Measurements from ENCODE around the gene PLOD2.

The PLOD2 gene

DNA sequence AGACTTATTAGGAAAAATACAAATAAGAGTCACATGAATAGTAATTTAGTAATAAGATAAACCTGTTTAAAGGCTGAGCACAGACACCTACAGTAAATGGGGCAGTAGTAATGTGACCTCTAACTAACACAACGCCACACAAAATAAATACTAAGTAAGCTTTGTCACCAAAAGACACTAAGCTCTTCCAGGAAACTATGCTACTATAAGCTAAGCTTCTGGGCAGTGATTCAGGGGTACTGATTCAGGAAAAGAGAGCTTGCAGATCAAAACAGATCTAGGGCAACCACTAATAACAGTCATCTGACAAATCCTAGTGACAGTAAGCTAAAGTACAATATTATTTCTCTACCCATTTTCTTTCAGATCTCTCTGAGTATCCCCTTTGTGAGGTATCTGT lies 68.8 kb downstream of the PLOD2 start:
- DNase-seq: no peak

DNA sequence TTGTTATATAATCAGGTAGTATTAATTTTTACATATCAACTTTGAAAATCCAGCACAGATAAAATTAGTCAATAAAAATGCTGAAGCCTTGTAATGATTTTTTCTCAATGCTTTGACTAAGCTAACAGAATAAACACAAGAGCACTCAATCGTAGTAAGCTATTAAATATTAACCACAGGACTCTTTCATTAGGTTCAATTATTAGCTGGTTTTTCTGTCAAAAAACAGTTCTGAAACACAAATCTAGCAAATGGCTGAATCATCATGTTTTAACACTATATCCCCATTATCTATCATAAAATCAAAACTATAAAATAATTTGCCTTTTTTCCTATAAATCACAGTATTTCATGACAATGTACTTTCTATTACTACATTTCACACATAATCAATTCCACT lies 69.6 kb downstream of the PLOD2 start:
- no peak for DNase-seq

DNA sequence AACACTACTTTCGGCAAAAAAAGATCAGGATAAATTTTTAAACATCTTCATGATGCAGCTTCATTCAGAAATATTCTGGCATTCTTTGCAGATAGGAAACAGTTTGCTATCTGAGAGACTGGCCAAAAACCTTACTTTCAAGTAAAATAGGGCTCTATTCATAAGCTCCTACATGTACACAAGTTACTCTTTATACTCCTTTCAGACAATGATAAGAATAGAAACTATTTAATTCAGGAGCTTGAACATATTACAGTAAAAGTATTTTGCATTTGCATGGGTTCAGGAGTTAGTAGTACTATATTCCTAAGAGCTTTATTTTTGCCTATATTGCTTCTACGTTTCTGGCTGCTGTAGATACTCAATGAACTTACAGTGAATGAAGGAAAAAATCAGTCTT lies 70.5 kb downstream of the PLOD2 start:
- DNase-seq: no peak

DNA sequence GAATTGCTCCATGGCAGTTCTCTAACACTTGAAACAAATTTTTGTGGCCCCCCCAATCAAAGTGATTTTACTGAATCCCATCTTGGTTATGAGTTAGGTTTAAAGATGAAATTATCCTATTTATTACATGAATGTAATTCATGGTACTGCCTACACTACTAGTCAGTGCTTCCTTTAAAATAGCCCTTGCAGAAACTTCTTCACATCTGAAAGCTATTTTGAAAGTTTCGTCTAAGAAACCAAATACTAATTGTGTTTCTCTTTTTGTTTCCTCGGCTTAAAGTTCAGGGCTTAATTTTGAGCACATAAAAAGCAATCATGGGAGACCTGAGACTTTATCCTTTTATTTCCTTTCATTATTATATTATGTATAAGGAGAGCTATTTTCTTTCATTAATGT lies 72.1 kb downstream of the PLOD2 start:
- DNase-seq: no peak

DNA sequence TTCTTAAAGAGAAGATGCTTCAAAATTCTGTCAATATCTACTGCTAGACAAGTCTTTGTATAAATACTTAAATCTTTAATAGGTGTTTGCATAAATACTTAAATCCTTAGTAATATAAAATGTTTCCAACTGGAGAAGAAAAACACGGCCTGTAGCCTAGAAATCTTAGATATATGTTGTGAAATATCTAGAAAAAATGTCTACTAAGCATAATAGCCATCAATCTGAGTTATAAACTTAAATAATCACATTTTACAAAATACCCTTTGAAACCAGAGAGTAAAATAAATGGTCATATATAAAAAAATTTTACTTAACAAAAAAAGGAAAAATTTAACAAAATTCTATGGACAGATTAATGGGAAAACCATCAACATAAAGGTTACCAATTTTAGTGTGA lies 73.9 kb downstream of the PLOD2 start:
- DNase-seq: no peak

DNA sequence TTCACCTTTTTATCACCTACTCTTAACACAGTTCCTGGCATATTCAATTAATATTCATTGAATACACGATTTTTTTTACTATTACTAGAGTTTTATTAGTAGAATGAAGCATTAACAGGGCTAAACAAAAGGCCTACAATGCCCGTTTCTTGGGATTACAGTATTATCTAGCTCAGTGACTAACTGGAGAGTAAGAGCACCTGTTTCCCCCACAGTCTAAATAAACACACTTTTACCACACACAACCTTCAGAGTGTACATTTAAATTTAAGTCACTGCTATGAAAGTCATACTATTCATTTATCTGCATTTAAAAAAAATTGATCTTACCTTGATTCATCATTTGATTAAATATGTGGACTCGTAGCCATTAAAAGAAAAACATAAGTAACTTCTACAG lies 74.8 kb downstream of the PLOD2 start:
- DNase-seq: no peak

DNA sequence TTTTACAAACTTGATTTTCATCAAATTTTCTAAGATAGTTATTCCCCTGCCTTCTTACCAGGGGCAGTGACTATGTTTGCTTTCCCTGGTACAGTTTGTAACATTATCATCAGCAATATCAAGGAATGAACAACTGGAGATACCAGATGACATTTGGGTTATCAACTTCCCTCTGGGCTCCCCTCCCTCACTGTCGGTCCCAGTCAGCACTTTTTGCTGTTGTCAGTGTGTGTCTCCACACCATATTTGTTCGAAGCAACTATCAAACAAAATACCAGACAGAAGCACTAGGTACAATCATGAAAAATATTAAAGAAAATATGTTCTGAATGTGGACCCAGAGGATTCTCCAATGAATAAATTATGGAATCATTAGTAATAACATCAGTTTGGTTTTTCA lies 75.3 kb downstream of the PLOD2 start:
- no peak for DNase-seq

DNA sequence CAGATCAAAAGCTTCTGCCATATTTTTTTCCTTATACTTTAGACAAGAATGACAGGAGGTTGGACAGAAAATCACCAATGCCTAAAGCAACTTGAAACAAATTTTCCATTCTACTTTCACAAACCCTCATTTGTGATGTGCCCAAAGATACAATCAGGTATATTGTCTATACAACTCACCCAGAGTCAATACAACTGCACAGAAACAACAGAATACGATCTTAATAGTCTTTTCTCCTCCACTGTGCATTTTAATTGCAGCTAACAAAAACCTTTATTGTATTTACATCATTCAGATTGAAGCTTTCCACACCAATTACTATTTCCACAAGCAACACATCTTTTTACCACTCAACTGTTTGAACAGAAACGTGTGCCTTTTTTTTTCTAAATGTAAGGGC lies 80.4 kb downstream of the PLOD2 start:
- no peak for DNase-seq

DNA sequence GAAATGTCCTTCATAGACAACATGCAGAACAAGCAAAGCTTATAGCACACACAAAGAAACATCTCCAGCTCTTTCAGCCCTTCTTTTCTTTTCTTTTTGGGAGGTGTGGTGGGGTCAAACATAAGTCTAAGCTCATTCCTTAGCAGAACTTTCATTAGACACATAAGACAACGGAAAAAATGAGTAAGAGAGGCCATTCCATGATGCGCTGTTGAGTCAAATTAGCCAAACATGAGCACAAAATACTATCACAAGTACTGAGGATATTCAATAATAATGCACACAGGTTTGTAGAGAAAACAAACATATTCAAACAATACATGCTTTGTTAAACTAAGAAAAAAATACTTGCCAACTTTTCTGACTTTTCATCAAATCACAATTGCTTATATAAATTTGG lies 83.0 kb downstream of the PLOD2 start:
- DNase-seq: no peak

DNA sequence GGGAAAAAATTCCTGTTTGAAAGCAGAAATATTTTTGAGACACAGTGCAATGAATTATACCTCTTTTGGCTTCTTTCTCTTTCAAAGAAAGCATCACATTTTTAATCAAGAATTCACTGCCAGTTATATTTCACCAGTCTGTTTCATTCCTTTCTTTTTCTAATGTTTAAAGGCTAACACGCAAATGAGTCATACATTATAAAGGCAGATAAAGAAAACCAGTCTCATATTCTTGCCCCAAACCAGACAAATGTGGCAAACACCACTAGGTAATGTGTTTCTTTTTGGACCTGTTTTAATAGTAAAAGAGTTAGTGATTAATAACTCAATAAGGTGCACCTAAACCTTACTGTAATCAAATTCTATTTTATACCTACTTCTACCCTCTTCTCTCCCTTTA lies 83.8 kb downstream of the PLOD2 start:
- DNase-seq: no peak

DNA sequence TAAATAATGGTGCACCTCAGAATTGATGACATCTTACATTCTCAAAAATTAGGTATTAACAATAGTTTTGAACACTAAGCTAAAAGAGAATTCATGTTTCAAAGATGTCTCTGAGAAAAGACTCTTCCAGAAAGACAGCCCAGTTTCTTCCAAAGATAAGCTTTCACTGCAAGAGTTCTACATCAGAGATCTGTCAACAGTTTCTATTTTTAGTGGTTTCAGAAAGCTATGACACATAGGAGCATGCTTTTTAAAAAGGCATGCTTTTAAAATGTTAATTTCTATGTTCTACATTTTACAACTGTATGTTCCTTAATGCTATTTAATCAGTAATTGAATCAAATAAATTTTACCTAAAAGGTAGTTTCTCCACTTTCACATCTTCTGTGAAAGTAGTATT lies 88.2 kb downstream of the PLOD2 start:
- DNase-seq: no peak

DNA sequence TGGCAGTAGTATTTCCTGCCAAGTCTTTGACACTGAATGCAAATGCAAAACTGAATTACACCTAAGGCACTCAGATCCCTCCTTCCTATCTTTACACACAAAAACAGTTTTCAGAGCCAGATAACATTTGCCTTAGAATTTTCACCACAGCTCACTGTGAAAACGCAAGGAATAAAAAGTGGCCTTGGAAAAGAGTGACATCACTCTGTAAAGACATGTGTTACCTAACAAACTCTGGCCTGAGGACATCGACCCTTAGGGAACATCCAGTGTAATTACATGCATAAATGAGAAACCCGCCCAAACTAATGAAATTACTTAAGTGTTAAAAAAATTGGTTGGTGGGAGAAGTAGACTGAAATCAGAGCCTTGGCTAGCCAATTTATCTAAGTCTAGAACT lies 88.9 kb downstream of the PLOD2 start:
- no peak for DNase-seq

DNA sequence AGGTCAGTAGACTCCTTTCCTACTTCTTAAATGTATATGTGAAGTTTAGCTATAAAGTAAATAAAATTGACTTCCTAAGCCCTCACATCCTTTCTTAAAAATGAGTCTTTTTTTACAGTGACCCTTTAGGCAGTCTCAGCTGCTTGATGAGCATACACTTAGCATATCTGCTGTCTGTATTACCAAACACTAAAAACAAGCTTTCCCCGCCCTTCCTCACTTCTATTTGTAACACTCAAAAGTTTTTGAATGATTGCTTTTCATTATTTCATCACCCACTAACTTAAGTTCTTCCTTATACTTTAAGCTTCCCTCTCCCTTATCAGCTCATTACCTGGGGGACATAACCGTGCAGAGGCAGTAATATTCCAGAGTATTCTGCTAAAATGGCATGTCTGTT lies 89.4 kb downstream of the PLOD2 start:
- DNase-seq: no peak

DNA sequence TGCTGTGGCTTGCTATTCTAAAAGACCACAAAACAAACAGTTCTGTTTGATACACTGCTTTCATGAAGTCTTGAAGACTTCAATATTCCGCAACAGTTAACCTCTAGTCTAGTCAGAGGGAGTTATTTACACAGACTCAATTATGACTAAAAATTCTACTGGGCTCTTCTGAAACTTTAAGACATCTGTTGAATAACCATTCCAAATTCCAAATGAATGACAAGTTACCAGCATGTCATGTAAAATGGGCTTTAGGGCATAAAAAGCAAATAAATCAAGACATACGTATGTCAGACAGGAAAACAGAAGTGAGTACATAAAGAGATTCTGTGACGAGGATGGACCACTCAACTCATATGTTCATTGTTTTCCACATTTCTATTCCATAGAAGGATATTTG lies 93.9 kb downstream of the PLOD2 start:
- DNase-seq: no peak

DNA sequence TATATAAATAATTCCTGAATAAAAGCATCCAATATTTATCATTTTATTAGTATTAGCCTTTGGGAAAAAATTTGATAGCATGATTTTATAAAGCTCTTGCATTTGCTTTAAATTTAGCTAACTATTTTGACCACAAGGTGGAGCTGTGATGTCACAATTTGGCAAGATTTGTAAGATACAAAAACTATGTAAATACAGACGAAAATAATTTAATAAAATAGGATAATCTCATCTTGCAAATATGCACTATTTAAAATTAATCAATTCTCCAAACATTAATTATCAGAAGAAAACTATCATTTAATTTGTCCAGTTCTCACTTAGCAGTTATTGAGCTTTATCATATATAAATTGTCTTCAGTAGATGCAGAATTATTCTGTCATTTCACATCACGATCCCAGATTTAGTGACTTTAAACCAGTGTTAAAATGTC lies 95.4 kb downstream of the PLOD2 start:
- no peak for DNase-seq

DNA sequence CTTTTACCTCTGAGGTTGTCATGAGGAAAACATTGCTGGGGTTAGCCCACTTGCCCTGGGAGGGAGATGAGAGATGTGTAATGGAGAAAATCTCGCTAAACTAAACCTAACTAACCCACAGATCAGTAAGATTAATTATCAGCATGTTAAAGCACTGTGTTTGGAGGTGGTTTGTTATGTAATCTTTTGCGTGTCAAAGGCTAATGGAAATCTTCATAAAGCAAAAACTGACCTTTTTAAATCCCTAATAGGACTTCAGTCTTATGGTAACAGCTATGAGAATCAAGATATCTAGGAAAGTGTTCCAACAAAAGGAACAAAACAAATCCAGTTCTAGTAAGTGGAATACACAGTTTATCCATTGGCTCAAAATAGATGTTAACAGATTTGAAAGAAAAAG lies 102.7 kb downstream of the PLOD2 start:
- DNase-seq: no peak

DNA sequence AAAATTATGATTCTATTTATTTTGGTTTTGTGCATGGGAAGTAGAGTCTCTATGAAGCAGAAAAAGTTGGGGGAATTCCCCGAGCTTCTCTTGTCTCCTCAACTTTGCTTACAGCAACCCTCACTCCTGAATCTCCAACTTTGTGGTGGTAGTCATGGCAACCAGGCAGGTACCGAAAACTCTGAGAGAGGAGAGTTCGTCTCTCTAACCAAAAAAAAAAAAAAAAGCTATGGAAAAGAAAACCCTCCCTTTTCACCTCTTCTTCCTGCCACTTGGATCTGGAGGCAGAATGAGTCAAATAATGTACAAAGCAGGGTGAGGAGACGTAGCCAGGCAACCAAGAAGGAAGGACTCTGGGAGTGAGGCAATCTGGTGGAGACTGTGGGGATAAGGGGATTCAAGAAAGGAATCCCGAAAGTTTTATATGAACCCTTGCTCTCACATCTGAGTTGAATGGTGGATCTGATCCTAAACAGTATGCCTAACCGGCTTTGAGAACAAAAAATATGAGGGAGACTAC lies 108.1 kb downstream of the PLOD2 start:
- no peak for DNase-seq

DNA sequence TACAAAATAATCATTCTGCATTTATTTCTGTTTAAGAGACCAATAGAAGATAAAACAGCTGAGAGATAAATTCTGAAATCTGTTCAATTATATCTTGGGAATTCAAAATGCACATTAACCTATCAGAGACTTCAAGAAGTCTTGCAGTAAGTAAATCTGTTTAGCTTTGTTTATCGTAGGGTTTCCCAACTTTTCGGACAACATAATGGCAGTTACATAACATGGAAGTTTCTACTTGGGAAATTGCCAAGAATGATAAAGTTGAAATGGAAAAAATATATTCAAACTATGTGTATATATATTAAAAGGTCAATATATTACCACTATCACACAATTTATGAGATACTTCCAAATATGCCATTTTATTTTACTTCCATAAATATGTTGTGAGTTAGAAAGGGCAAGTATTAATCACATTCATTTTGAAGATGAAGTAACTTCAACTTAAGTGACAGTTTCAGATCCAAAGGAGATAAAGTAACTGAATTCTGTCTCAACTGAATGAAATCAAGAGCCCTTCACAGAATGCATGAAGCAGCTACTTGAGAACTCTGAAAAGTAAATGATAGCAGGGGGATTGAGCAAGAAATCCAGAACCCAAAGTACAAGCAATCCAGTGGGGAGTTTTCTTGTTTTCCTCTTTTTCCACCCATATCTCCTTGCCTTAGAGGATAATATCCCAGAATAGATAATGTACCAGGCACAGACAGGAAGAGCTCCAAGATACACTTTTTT lies 108.8 kb downstream of the PLOD2 start:
- DNase-seq: no peak

DNA sequence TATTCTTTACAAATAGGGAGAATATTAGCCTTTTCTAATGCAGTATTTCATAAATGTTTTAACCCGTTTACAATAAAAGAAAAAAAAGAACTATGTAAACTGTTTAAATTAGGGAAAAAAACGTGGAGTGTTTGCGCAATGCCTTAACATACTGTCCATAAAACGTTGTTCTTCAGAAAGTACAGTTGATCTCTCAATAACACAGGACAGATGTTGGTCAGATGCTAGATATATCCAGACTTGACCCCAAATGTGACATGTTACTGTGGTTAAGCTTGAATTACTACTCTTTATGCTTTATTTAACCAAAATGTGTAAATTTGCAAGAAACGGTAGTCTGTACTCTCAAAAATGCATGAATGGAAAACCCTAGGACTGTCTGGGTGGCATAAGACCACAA lies 110.3 kb downstream of the PLOD2 start:
- DNase-seq: no peak

DNA sequence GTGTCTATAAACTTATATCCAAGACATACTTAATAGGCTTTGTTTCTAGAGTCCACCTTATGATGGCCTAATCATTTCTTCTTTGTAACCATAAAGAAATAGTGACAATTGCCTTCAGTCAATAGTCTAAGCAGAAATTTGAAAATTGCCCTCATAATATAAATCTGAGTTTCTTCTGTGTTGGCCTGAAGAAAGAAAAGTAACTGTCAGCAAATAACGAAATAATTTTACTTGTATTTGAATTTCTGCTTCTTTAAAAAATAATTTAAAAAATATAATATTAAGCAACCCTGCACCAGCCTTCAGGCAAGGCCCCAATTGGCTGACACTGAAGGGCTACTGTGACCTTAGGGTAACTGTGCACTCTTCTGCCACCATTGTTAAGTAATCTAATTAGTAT lies 113.5 kb downstream of the PLOD2 start:
- no peak for DNase-seq

DNA sequence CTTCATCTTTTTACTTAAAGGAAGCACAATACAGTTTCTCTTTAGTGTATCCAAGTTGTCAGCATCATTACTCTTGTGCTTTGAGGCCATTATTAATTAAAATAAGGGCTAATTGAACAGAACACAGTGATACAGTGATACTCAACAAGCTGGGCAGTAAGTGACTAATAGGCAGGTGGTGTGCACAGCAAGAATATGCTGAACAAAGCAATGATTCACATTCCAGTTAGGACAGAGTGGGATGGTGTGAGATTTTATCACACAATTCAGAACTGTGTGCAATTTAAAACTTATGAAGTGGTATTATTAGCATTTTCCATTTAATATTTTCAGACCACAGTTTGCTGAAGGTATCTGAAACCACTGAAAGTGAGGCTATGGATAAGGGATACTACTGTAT lies 116.9 kb downstream of the PLOD2 start:
- no peak for DNase-seq

DNA sequence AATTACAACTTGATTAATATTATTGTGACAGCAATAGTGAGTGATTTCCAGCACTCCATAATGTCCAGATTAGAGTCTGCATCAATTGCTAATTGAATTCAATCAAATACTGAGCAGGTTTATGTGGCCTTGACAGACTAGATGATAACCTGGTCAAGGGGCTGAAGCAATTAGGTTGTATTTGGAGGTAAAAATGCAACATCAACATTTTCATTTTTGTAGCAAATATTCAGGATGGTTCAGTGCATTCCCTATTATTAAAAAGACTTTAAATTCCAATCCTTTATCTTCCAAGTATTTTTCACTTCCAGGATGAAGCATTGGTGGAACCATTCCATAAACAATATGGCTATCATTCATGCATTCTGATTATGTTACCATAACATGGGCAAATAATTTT lies 120.4 kb downstream of the PLOD2 start:
- DNase-seq: no peak

DNA sequence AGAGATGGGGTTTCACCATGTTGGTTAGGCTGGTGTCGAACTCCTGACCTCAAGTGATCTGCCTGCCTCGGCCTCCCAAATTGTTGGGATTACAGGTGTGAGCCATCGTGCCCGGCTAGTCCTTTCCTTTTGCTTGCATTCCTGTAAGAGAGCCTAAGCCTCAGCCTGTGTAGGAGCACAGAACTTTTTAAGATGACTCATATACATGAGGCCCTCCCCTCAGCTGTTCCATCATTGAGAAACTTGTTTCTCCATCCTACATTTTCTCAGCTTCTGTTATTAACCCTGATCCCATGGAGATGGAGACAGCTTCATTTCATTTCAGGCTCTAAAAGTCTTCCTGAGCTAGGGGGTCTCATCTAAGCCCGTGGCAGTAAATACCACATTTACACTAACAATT lies 123.3 kb downstream of the PLOD2 start:
- DNase-seq: no peak

DNA sequence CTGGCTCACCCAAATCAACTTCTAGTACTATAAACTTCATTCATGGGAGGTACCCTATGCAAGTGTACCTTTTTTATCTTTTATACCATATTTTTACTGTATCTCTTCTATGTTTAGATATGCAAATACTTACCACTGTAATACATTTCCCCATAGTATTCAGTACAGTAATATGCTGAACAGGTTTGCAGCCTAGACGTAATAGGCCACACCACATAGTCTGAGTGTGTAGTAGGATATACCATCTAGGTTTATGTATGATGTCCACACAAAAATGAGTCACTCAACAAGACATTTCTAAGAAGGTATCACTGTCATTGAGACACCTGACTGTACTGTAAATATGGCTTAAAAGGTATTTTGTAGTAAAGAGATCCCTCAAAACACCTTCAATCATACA lies 124.7 kb downstream of the PLOD2 start:
- no peak for DNase-seq

DNA sequence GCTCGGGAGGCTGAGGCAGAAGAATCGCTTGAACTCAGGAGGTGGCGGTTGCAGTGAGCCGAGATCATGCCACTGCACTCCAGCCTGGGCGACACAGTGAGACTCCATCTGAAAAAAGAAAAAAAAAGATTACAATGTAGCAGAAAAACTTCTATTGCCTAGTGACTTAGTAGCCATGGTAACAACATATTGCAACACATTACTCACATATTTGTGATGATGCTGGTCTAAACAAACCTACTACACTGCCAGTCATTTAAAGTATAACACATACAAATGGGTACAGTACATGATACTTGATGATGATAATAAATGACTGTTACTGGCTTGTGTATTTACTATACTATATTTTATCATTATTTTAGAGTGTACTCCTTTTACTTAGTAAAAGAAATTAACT lies 125.6 kb downstream of the PLOD2 start:
- no peak for DNase-seq
